GM23338 (cell line): ENCODE measurements around the gene REC8. TPM values are rescaled to one million over a fixed set of nuclear protein-coding genes. Genes with fewer than 3 reads are reported as not detected.

ENCODE experiments used
- NANOG ChIP-seq: IDR thresholded peaks from 2 replicates; pipeline ENCODE4 v1.6.1; 2016; ENCODE audit warnings: antibody characterized with exemption, borderline replicate concordance
- ZNF114 ChIP-seq: fragments of 250-450 bp; sonication (Bioruptor Pico); IDR thresholded peaks from 2 replicates; pipeline ENCODE4 v1.5.0; 2020; ENCODE audit warnings: mild to moderate bottlenecking, moderate library complexity
- ZNF462 ChIP-seq: fragments of 250-450 bp; sonication (Bioruptor Pico); IDR thresholded peaks from 2 replicates; pipeline ENCODE4 v1.5.0; 2020; ENCODE audit warnings: mild to moderate bottlenecking, moderate library complexity
- polyA plus RNA-seq: library from polyadenylated mRNA; unstranded; fragments of >200 nt; fragmentation: Nextera tagmentation; extraction: Ambion mirVana; gene quantifications from 2 replicates; pipeline ENCODE4 v1.2.1, GENCODE V29; 2016
- total RNA-seq: library from RNA; depleted of rRNA; stranded (reverse); fragments of >200 nt; shearing (Covaris generic); gene quantifications from 2 replicates; pipeline ENCODE4 v1.2.3, GENCODE V29; 2014
- TF ChIP-seq, protein P1 (sequence below): IDR thresholded peaks from one replicate; pipeline ENCODE4 v1.6.1; 2018; ENCODE audit warnings: antibody characterized with exemption; ENCODE audit not compliant: unreplicated experiment
- TF ChIP-seq, protein P2 (sequence below), 2 experiments: fragments of 200-600 bp in 1 of 2; sonication (generic) in 1 of 2; conservative IDR thresholded peaks; 2 replicates each; pipeline versions ENCODE4 v1.5.1 to v1.6.1; 2016 to 2017; ENCODE audit warnings: antibody characterized with exemption in 2 of 2, low read depth in 2 of 2, mild to moderate bottlenecking in 2 of 2, moderate library complexity in 1 of 2

REC8 gene
- total and polyA plus RNA-seq, 2 experiments from 2014 or later, result 25.7 to 36.8 TPM

DNA sequence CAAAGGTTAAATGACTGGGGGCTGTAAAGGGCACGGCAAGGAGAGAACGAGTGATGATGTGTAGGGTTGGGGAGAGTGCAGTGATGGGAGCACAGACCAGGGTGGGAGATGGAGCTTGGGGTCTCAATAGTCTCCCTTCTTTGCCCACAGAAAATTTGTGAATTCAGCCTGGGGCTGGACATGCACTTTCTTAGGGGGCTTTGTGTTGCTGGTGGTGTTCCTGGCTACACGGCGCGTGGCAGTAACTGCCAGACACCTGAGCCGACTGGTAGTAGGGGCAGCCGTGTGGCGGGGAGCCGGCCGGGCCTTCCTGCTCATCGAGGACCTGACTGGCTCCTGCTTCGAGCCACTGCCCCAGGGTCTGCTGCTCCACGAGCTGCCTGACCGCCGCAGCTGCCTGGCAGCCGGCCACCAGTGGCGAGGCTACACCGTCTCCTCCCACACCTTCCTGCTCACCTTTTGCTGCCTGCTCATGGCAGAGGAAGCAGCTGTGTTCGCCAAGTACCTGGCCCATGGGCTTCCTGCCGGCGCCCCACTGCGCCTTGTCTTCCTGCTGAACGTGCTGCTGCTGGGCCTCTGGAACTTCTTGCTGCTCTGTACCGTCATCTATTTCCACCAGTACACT, 39.7 kb upstream of the REC8 start (continued):
- TF ChIP-seq ZNF462, result no peak
- TF ChIP-seq ZNF114 (CRISPR knock-in tag), result no peak
- TF ChIP-seq NANOG, result no peak
- TF ChIP-seq, protein P1, sequence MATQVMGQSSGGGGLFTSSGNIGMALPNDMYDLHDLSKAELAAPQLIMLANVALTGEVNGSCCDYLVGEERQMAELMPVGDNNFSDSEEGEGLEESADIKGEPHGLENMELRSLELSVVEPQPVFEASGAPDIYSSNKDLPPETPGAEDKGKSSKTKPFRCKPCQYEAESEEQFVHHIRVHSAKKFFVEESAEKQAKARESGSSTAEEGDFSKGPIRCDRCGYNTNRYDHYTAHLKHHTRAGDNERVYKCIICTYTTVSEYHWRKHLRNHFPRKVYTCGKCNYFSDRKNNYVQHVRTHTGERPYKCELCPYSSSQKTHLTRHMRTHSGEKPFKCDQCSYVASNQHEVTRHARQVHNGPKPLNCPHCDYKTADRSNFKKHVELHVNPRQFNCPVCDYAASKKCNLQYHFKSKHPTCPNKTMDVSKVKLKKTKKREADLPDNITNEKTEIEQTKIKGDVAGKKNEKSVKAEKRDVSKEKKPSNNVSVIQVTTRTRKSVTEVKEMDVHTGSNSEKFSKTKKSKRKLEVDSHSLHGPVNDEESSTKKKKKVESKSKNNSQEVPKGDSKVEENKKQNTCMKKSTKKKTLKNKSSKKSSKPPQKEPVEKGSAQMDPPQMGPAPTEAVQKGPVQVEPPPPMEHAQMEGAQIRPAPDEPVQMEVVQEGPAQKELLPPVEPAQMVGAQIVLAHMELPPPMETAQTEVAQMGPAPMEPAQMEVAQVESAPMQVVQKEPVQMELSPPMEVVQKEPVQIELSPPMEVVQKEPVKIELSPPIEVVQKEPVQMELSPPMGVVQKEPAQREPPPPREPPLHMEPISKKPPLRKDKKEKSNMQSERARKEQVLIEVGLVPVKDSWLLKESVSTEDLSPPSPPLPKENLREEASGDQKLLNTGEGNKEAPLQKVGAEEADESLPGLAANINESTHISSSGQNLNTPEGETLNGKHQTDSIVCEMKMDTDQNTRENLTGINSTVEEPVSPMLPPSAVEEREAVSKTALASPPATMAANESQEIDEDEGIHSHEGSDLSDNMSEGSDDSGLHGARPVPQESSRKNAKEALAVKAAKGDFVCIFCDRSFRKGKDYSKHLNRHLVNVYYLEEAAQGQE, result no peak
- TF ChIP-seq, protein P2, sequence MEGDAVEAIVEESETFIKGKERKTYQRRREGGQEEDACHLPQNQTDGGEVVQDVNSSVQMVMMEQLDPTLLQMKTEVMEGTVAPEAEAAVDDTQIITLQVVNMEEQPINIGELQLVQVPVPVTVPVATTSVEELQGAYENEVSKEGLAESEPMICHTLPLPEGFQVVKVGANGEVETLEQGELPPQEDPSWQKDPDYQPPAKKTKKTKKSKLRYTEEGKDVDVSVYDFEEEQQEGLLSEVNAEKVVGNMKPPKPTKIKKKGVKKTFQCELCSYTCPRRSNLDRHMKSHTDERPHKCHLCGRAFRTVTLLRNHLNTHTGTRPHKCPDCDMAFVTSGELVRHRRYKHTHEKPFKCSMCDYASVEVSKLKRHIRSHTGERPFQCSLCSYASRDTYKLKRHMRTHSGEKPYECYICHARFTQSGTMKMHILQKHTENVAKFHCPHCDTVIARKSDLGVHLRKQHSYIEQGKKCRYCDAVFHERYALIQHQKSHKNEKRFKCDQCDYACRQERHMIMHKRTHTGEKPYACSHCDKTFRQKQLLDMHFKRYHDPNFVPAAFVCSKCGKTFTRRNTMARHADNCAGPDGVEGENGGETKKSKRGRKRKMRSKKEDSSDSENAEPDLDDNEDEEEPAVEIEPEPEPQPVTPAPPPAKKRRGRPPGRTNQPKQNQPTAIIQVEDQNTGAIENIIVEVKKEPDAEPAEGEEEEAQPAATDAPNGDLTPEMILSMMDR (conservative IDR thresholded peaks at IDR 0.05; ENCODE audit: low read depth in 2 of 2), result no peak
